ENCODE measurements around the gene CKAP4.

The CKAP4 gene

GRCh38 chr12:106217706-106218105, 30.1 kb downstream of the CKAP4 start:
- no peak for TF ChIP-seq EZH2phosphoT487 (IDR thresholded peaks at IDR 0.05; ENCODE audit: low read length)
- no peak for TF ChIP-seq EZH2 (optimal IDR thresholded peaks at IDR 0.05; ENCODE audit: low read depth, low read length)
- TF ChIP-seq CTCF (IDR thresholded peaks at IDR 0.05; ENCODE audit: low read length), result no peak
- H3K4me1 ChIP-seq (ENCODE audit: low read length), result no peaks in the 10 kb centered on the region
- no peaks in the 10 kb centered on the region for H3K9me2 ChIP-seq (replicated peaks; ENCODE audit: insufficient read depth, low read length)
- no peak overlapping the region for H3K4me3 ChIP-seq (ENCODE audit: low read length)
- DNase-seq, result no peak
- no peaks in the 10 kb centered on the region for H3K27me3 ChIP-seq (replicated peaks; ENCODE audit: insufficient read depth, low read length)
- no peak overlapping the region for H3K27ac ChIP-seq (ENCODE audit: low read length)
- no peaks in the 10 kb centered on the region for H3K9me3 ChIP-seq (replicated peaks; ENCODE audit: insufficient read depth, low read length)
- no peaks in the 10 kb centered on the region for H3F3A ChIP-seq (ENCODE audit: insufficient read depth, low read length)
- H3K4me2 ChIP-seq (ENCODE audit: low read depth, low read length), result no peak overlapping the region
- H3K9ac ChIP-seq (ENCODE audit: low read length), result no peak overlapping the region
- no peaks in the 10 kb centered on the region for H3K79me2 ChIP-seq (ENCODE audit: low read length)
- no peaks in the 10 kb centered on the region for H3K36me3 ChIP-seq (replicated peaks; ENCODE audit: insufficient read depth, low read length)
- H2AFZ ChIP-seq (ENCODE audit: low read length), result no peak overlapping the region
- H4K20me1 ChIP-seq (ENCODE audit: insufficient read depth, low read length), result no peaks in the 10 kb centered on the region

DNA sequence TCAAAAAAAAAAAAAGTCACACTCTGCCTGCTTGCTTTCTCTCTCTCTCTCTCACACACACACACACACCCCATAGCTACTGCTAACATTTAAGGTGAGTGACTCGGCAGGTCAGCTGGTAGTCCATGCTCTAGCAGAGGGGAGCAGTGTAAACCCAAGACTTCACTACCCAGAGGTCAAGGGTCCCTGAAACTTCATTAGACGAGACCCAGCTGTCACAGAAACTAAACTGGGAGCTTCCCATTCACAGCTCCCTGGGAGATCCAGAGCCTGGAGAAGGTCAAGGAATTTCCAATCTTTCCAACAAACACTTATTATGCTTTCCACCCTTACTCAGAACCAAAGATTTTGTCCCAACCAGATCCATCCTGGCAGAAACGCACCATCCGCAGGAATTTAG, 33.2 kb downstream of the CKAP4 start:
- H3K9ac ChIP-seq (ENCODE audit: low read length), result no peak overlapping the region
- no peaks in the 10 kb centered on the region for H3K79me2 ChIP-seq (ENCODE audit: low read length)
- no peaks in the 10 kb centered on the region for H3K9me3 ChIP-seq (replicated peaks; ENCODE audit: insufficient read depth, low read length)
- no peaks in the 10 kb centered on the region for H4K20me1 ChIP-seq (ENCODE audit: insufficient read depth, low read length)
- H3K27ac ChIP-seq (ENCODE audit: low read length), result no peak overlapping the region
- no peaks in the 10 kb centered on the region for H3K36me3 ChIP-seq (replicated peaks; ENCODE audit: insufficient read depth, low read length)
- H2AFZ ChIP-seq (ENCODE audit: low read length), result no peak overlapping the region
- no peak overlapping the region for H3K4me3 ChIP-seq (ENCODE audit: low read length)
- no peaks in the 10 kb centered on the region for H3F3A ChIP-seq (ENCODE audit: insufficient read depth, low read length)
- no peaks in the 10 kb centered on the region for H3K27me3 ChIP-seq (replicated peaks; ENCODE audit: insufficient read depth, low read length)
- DNase-seq, result no peak
- H3K4me1 ChIP-seq (ENCODE audit: low read length), result no peaks in the 10 kb centered on the region
- TF ChIP-seq EZH2 (optimal IDR thresholded peaks at IDR 0.05; ENCODE audit: low read depth, low read length) (no peak), EZH2phosphoT487 (IDR thresholded peaks at IDR 0.05; ENCODE audit: low read length) (no peak), CTCF (IDR thresholded peaks at IDR 0.05; ENCODE audit: low read length) (no peak)
- H3K4me2 ChIP-seq (ENCODE audit: low read depth, low read length), result no peak overlapping the region
- H3K9me2 ChIP-seq (replicated peaks; ENCODE audit: insufficient read depth, low read length), result no peaks in the 10 kb centered on the region

DNA sequence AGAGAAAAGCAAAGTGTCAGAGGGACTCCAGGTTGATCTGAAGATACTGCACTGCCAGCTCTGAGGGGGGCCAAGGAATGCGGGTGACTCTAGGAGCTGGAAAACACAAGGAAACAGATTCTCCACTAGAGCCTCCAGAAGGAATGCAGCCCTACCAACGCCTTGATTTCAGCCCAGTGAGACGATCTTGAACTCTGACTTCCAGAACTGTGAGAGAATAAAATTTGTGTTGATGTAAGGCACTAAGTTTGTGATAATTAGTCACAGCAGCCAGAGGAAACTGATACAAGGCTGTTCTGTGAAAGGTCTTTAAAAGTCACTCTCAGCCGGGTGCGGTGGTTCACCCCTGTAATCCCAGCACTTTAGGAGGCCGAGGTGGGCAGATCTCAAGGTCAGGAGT, 34.2 kb downstream of the CKAP4 start:
- no peak overlapping the region for H3K27ac ChIP-seq (ENCODE audit: low read length)
- no peak for TF ChIP-seq EZH2phosphoT487 (IDR thresholded peaks at IDR 0.05; ENCODE audit: low read length)
- no peak for TF ChIP-seq CTCF (IDR thresholded peaks at IDR 0.05; ENCODE audit: low read length)
- no peak for TF ChIP-seq EZH2 (optimal IDR thresholded peaks at IDR 0.05; ENCODE audit: low read depth, low read length)
- H3F3A ChIP-seq (ENCODE audit: insufficient read depth, low read length), result no peaks in the 10 kb centered on the region
- no peaks in the 10 kb centered on the region for H3K9me2 ChIP-seq (replicated peaks; ENCODE audit: insufficient read depth, low read length)
- no peak overlapping the region for H3K4me3 ChIP-seq (ENCODE audit: low read length)
- no peaks in the 10 kb centered on the region for H3K4me1 ChIP-seq (ENCODE audit: low read length)
- no peaks in the 10 kb centered on the region for H3K79me2 ChIP-seq (ENCODE audit: low read length)
- no peaks in the 10 kb centered on the region for H3K36me3 ChIP-seq (replicated peaks; ENCODE audit: insufficient read depth, low read length)
- no peak overlapping the region for H2AFZ ChIP-seq (ENCODE audit: low read length)
- no peak overlapping the region for H3K4me2 ChIP-seq (ENCODE audit: low read depth, low read length)
- no peak for DNase-seq
- H3K9ac ChIP-seq (ENCODE audit: low read length), result no peak overlapping the region
- no peaks in the 10 kb centered on the region for H4K20me1 ChIP-seq (ENCODE audit: insufficient read depth, low read length)
- no peaks in the 10 kb centered on the region for H3K9me3 ChIP-seq (replicated peaks; ENCODE audit: insufficient read depth, low read length)
- no peaks in the 10 kb centered on the region for H3K27me3 ChIP-seq (replicated peaks; ENCODE audit: insufficient read depth, low read length)
